Adipose tissue (tissue), 3 donors: Measurements from ENCODE around the gene TIMMDC1. TPM values are rescaled to one million over a fixed set of nuclear protein-coding genes. Genes with fewer than 3 reads are reported as not detected.

Experiments used
- H3K27ac ChIP-seq: one replicate; pipeline ENCODE4 v1.5.1; 2013; ENCODE audit warnings: low read depth, low read length
- WGBS, 3 donors: extraction: QIAGEN DNeasy Blood & Tissue Kit; methylation state at CpG; one replicate each; pipeline ENCODE4 v1.1.7; 2013; 5-methylcytosine and 5-hydroxymethylcytosine counted together
- polyA plus RNA-seq, 3 donors: library from polyadenylated mRNA; stranded (reverse); fragments of 200-250 nt; gene quantifications; one replicate each; pipeline ENCODE4 v1.2.3, GENCODE V29; 2013
- donor health status: healthy with polysubstance abuse.
- donor health status: Bipolar disorder and iron deficiency.
- donor health status: healthy.

TIMMDC1 gene
- polyA plus RNA-seq, 3 donors, result 39.2 to 85.7 (median 76.3) TPM

DNA sequence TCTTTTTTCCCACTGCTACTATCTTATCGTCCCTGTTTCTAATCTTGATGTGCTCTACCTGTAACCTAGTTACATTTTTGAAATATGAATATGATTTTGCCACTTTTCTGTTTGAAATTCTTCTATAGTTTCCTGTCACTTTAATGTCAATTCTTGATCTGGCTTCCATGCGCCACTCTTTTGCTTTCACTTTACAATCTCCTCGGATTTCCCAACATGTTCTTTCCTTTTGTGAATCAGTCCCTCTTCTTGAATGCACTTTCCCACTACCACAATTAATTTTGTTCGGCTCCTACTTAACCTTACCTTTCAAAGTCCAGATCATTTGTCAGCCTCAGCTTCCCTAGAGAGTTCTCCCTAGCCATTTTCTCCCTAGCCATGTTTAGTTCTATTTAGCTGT, 8.3 kb downstream of the TIMMDC1 start:
- no peak overlapping the region for H3K27ac ChIP-seq
- WGBS, 3 donors, result 51 to 78% (median 58%) methylated on average over 4 of the region's 4 CpGs

DNA sequence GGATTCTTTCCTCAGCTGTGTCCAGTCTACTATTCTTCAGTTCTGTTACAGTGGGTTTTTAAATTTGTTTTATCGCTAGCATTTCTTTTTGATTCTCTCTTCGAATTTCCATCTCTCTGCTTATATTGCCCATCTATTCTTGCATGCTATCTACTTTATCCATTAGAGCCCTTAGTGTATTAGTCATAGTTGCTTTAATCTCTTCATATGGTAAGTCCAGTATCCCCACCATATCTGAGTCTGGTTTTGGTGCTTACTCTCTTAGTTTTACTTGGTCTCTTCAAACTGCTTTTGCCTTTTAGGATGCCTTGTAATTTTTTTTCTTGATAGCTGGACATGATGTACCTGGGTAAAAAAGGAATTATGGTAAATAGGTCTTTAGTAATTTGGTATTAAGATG, 9.1 kb downstream of the TIMMDC1 start:
- 95 to 99% (median 99%) methylated on average over 2 of the region's 2 CpGs for WGBS, 3 donors
- no peak overlapping the region for H3K27ac ChIP-seq

GRCh38 chr3:119508172-119508845, 10.0 kb downstream of the TIMMDC1 start:
- H3K27ac ChIP-seq, result no peak overlapping the region

DNA sequence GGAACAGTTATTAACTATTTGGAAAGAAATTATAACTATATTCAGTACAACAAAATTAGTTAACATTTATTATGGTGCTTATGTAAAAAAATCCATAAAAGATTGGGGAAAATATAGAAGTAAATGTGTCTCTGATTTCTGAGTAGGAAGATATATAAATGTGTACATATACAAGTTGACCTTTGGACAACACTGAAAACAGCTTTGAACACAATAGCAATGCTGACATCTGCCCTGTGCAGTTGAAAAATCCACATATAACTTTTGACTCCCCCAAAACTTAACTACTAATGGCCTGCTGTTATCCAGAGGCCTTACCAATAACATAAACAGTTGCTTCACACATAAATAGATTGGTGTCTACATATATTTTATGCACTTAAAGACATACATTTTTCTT, 12.3 kb downstream of the TIMMDC1 start:
- no peak overlapping the region for H3K27ac ChIP-seq

More at GRCh38 chr3:119508172-119508845, 10.0 kb downstream of the TIMMDC1 start:
- WGBS, 3 donors, result 50 to 65% (median 62%) methylated on average over 1 of the region's 1 CpG

- no peak overlapping the region for H3K27ac ChIP-seq
- 62 to 98% (median 70%) methylated on average over 2 of the region's 2 CpGs for WGBS, 3 donors
These were observed 16.3 kb downstream of the TIMMDC1 start for GRCh38 chr3:119514637-119515036.

DNA sequence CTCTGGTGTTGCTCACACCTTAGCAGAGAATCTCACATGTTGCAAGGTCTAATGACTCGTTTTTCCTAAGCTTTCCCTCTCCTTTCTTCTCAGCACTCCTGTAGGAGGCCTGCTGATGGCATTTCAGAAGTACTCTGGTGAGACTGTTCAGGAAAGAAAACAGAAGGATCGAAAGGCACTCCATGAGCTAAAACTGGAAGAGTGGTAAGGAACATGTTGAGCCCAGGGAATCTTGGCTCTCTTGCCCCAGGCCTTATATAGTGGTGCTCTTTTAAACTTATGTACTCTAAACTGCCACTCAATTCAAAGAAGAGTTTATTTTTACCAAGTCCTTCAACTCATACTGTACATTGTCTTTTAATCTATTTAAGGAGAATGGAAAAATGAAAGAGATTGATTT, 18.8 kb downstream of the TIMMDC1 start:
- no peak overlapping the region for H3K27ac ChIP-seq
- 79 to 96% (median 85%) methylated on average over 2 of the region's 2 CpGs for WGBS, 3 donors

GRCh38 chr3:119518026-119518425, 19.7 kb downstream of the TIMMDC1 start:
- H3K27ac ChIP-seq, result no peak overlapping the region
- 96 to 100% (median 97%) methylated on average over 1 of the region's 1 CpG for WGBS, 3 donors

DNA sequence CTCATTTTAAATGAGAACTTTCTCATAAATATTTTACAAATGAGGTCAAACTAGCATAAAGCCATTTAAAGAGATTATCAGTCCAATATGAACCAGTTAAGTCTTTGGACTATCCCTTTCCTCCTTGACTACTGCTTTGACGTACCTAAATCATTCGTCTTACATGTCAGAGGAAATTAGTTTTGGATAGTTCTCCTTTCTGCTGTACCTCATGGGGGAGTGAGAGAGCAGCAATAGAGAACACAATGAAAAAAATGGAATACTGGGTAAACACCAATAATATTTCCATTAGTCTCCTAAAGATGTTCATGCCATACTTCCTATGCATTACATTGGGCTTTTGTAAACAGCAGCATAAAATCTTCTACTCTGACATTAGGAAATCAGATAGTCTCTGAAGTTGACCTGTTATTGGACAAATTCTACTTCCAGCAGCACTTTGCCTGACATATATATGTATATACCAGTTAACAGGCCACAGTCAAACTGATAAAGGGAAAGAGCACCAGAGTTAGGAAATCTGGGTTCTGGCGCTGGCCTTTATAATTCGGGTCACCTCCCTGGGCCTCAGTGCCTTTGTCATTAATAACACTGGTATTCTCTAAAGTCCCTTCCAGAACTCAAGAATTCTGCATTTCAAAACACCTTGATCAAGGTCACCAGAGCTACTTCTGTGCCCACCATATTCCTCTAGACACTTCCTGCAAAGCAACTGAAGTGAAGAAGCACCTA, 26.8 kb downstream of the TIMMDC1 start:
- no peak overlapping the region for H3K27ac ChIP-seq
- 58 to 71% (median 59%) methylated on average over 4 of the region's 4 CpGs for WGBS, 3 donors

- no peak overlapping the region for H3K27ac ChIP-seq
These were observed 29.4 kb downstream of the TIMMDC1 start for GRCh38 chr3:119527714-119528113.

DNA sequence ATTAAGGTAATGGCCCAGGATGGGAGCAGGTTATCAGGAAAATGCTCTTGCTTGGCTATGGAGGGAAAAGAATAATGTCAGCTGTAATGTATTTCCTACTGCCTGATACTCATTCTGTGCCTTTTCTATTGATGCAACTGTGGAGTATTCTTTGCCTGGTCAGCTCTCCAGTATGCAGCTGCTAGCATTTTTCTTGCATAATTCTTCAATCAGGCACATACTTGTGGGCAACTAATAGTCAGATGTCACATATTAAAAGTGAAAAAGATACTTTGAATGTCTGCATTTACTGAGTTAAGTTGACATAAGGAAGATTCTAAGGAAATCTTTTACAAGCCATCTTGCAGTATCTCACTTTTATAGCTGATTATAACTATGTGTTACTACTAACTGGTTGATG, 31.5 kb downstream of the TIMMDC1 start:
- no peak overlapping the region for H3K27ac ChIP-seq

More at GRCh38 chr3:119527714-119528113, 29.4 kb downstream of the TIMMDC1 start:
- 67 to 97% (median 77%) methylated on average over 5 of the region's 5 CpGs for WGBS, 3 donors

- WGBS, 3 donors, result 81 to 85% (median 81%) methylated on average over 2 of the region's 2 CpGs
- no peak overlapping the region for H3K27ac ChIP-seq
These were observed 32.1 kb downstream of the TIMMDC1 start for GRCh38 chr3:119530456-119530855.

DNA sequence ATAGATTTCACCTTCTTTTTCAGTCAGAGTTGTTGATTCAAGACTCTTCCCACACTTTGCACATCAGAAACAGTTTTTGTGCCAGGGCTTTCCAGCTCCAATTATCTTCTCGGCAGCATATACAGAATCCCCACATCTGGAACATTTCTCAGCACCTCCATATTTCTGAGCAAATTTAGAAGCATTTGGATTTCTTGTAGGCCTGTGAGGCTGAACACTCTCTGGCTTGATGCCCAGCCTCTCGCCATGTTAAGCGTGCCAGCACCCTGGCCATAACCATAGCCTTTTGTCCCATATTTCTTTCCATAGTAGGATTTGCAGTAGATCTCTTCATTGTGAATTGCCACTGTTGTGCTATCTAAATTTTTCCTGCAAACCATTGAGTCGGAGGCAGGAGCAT, 32.8 kb downstream of the TIMMDC1 start:
- 80 to 89% (median 82%) methylated on average over 4 of the region's 4 CpGs for WGBS, 3 donors
- H3K27ac ChIP-seq, result no peak overlapping the region

- 88 to 90% (median 89%) methylated on average over 1 of the region's 1 CpG for WGBS, 3 donors
These were observed 35.9 kb downstream of the TIMMDC1 start for GRCh38 chr3:119534296-119534695.

GRCh38 chr3:119536757-119537156, 38.4 kb downstream of the TIMMDC1 start:
- H3K27ac ChIP-seq, result no peak overlapping the region
- 95 to 98% (median 96%) methylated on average over 4 of the region's 4 CpGs for WGBS, 3 donors

More at GRCh38 chr3:119534296-119534695, 35.9 kb downstream of the TIMMDC1 start:
- H3K27ac ChIP-seq, result no peak overlapping the region

GRCh38 chr3:119538772-119539171, 40.4 kb downstream of the TIMMDC1 start:
- 89 to 91% (median 89%) methylated on average over 1 of the region's 1 CpG for WGBS, 3 donors
- no peak overlapping the region for H3K27ac ChIP-seq

GRCh38 chr3:119541547-119541946, 43.2 kb downstream of the TIMMDC1 start:
- no peak overlapping the region for H3K27ac ChIP-seq
- WGBS, 3 donors, result 71 to 89% (median 81%) methylated on average over 3 of the region's 3 CpGs

DNA sequence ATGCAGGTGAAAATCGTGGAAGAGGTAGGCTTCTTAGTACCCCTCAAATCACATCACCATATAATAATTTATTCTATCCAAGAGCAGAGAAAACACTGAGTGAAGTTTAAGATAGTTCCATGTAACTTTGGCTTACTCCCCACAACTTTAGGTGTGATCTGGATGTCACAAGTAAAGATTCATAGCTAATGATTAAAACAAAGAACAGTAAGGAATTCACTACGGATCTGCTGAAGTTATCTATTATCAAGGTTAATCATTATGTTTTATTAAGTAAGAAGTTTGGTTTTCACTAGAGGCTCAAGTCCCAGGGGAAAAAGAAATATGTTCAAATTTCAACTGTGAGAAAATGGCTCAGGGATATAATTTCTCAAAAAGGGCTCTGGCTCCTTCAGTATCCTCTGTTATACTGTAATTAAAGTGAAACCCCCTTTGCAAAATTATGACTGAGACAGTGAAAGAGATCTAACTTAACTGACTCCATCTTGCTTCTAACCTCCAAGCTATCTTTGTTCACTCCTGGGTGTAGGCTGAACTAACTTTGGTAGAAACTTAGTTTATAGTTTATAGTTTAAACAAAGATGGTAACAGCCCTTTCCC, 43.9 kb downstream of the TIMMDC1 start:
- 34 to 82% (median 68%) methylated on average over 2 of the region's 2 CpGs for WGBS, 3 donors
- no peak overlapping the region for H3K27ac ChIP-seq

DNA sequence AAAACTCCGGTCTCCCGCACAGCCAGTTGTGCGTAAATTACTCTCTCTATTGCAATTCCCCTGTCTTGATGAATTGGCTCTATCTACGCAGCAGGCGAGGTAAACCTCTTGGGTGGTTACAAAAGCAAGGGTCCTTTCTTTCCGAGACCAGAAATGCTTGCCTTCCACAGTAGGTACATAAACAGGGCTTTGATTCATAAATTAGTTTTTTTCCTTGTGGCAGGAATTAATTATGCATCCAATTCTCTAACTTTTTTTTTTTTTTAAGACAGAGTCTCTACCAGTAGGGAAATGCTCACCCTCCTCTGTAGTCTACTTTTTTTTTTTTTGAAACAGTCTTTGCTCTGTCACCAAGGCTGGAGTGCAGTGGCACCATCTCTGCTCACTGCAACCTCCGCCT, 44.8 kb downstream of the TIMMDC1 start:
- no peak overlapping the region for H3K27ac ChIP-seq
- 80 to 95% (median 86%) methylated on average over 7 of the region's 7 CpGs for WGBS, 3 donors

DNA sequence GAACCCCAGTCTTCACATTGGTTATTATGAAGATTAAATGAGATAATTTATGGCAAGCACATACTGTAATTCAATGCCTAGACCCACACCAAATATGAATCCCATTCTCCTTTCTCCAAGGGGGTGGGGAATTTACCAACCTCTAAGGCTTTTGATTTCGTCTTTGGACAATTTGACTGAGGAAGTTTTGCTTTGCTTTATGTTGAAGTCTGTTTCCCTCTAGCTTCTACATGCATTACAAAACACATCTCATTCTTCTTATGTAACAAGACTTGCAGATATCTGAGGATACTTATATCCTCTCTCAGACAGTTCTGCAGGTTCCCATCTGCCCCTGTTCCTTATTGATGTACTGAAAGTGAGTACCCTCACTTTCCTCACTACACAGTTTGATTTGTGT, 48.9 kb downstream of the TIMMDC1 start:
- 50 to 85% (median 78%) methylated on average over 1 of the region's 1 CpG for WGBS, 3 donors
- no peak overlapping the region for H3K27ac ChIP-seq

GRCh38 chr3:119548341-119548740, 50.0 kb downstream of the TIMMDC1 start:
- no peak overlapping the region for H3K27ac ChIP-seq
- WGBS, 3 donors, result 45 to 57% (median 45%) methylated on average over 3 of the region's 3 CpGs
